PC-3 (cell line): ENCODE data around the gene CES4A.

ENCODE experiments used
- CTCF ChIP-seq: fragments of 300-600 bp; sonication (generic); conservative IDR thresholded peaks from 2 replicates; pipeline ENCODE4 v1.5.1; 2017; ENCODE audit warnings: antibody characterized with exemption, low read depth, mild to moderate bottlenecking, low read length
- EZH2 ChIP-seq: fragments of 300-600 bp; sonication (generic); IDR thresholded peaks from one replicate; pipeline ENCODE4 v1.6.1; 2017; ENCODE audit warnings: antibody characterized with exemption, mild to moderate bottlenecking, low read length; ENCODE audit not compliant: unreplicated experiment
- EZH2phosphoT487 ChIP-seq: fragments of 300-600 bp; sonication (generic); IDR thresholded peaks from 2 replicates; pipeline ENCODE4 v1.6.1; 2018; ENCODE audit warnings: mild to moderate bottlenecking, antibody characterized with exemption, low read length, borderline replicate concordance

GRCh38 chr16:66976746-66977145 lies 11.6 kb upstream of the CES4A start:
- no peak for TF ChIP-seq CTCF
- TF ChIP-seq EZH2phosphoT487, result no peak
- TF ChIP-seq EZH2, result no peak
